ENCODE data around the gene ZSWIM1.

The ZSWIM1 gene

DNA sequence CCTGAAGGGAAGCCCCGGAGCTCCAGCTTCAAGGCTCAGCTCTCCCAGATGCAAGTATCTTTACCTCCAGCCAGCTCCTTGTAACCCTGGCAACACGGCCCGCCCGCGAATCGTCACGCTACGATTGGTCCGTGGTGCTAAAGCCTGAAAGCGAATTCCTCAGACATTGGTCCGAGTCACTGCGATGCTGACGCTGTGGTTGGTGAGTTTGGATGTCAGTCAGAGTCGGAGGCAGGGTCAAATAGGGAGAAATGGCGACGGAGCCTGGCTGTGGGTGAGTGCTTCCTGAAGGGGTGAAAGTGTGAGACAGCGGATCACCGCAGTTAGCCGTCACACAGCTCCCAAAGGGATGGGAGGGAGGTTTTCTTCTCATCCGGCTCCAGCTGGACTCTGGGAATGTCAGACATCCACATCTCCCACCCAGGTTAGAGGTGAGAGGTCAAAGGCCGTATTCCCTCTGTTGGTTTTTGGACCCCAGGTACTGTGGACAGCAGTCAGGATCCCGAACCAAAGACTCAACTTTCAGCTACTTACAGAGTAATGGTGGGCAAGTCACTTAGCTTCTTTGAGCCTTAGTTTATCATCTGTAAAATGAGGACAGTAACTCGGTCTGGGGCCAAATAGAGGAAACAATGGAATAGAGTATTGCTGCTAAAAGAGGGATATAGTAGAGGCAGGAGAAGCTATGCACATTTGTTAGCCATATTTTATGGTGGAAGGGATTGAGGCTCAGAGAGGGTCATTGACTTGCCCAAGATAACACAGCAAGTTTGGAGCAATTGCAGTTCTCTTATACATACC, at the start of gene ZSWIM1:
Gene ZSWIM1 (plus strand): TSS at position 240 of the 801 bp plus-strand sequence. CDS start 1,366 bp downstream, outside the sequence.
- DNase-seq (ENCODE audit: low spot score) = peak; percentile 100

GRCh38 chr20:45832619-45833018, 48.4 kb upstream of the ZSWIM1 start:
- DNase-seq (ENCODE audit: low spot score) = no peak

DNA sequence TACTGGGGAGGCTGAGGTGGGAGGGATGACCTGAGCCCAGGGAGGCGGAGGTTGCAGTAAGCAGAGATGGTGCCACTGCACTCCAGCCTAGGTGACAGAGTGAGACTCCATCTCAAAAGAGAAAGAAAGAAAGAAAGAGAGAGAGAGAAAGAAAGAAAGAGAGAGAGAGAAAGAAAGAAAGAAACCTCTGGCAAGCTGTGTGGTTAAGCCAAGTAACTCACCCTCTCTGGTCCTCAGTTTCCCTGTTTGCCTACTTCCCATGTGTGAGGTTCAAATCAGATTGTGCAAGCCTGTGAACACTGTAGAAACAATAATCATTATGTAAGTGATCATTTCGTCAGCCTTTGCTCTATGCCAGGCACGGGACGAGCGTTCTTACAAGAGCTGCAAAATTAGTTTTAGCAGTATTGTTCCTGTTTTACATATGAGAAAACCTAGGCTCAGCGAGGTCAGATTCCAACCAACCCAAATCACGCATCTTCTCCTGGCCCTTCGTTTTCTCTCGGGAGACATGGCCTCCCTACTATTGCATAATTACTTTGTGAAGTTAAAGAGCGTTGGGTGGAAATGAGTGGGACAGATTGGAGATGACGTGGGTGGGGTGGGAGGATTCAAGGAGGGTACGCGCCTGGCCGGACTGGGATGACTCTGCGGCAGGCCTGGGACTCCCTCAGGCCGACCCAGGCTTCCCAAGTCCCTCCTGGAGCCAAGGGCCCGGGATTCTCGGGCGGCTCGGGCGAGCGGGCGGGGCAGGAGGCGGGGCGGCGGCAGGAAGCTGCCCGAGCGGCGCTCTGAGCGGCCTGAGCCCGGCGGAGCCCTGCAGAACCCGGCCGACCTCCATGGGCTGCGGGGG, 47.8 kb upstream of the ZSWIM1 start, which contains the start of gene SNX21:
Gene SNX21 (plus strand): TSS at position 770 of the 853 bp plus-strand sequence. CDS start 121 bp downstream, outside the sequence.
- peak; percentile 40 for DNase-seq (ENCODE audit: low spot score)

DNA sequence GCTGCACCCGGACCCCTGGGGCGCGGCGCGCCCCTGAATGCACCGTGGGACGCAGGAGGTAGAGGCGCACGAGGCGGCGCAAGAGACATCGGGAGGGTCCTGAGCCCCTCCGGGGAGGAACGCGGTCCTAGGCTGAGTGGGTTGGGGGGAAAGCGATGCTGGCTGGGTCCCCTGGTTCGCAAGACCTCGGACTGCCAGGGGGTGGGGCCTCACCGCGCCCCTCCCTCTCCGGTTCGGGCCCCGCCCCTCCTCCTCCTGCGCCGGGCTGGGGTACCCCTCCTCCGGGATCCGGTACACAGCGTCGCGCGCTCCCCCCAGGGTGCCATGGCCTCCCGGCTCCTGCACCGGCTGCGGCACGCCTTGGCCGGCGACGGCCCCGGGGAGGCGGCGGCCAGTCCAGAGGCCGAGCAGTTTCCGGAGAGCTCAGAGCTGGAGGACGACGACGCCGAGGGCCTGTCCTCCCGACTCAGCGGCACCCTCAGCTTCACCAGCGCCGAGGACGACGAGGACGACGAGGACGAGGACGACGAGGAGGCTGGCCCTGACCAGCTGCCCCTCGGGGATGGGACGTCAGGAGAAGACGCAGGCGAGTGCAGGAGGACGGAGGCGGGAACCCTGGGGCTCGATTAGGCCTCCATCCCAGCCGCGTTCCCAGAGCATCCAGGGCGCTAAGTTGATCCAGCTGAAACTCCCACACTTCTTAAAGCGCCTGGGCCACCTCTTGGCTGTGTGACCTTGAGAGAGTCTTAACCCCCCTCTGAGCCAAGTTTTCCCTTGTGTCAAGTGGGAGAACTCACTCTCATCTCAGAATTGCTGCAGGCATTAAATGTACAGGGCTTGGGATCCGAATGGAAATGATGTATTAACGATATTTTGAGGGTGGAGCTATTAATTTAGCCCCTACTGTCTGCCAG, 46.9 kb upstream of the ZSWIM1 start:
- peak; percentile 45 for DNase-seq (ENCODE audit: low spot score)

DNA sequence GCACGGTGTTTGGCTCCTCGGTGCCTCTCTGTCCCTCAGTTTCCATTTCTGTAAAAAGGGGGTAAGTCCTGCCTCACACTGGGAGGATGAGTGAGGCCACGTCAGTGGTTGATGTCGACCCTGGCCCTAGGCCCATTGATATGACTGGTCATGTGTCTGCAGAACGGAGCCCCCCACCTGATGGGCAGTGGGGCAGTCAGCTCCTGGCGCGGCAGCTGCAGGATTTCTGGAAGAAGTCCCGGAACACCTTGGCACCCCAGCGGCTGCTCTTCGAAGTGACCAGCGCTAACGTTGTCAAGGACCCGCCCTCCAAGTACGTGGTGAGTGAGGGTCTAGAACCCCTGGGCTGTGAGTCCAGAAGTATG, 46.2 kb upstream of the ZSWIM1 start:
- DNase-seq (ENCODE audit: low spot score) = no peak

DNA sequence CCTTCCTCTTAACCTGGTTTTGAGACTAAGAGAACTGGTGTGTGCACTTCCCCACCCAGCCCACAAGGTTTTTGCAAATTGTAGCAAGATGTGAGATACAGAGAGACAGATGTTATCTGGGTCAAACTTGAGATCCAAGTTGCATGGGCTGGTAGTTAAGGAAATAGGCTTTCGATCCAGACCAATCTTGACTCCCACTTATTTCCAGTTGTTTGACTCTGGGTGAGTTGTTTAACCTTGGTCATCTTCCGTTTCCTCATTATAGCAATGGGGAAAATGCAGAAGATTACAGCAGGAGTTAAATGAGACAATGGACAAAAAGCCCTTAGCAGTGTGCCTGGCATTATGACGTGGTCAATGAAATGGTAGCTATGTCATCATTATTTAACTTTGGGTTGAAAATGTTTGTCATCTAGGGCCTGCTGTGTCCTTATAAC, 45.7 kb upstream of the ZSWIM1 start:
- DNase-seq (ENCODE audit: low spot score) = no peak

DNA sequence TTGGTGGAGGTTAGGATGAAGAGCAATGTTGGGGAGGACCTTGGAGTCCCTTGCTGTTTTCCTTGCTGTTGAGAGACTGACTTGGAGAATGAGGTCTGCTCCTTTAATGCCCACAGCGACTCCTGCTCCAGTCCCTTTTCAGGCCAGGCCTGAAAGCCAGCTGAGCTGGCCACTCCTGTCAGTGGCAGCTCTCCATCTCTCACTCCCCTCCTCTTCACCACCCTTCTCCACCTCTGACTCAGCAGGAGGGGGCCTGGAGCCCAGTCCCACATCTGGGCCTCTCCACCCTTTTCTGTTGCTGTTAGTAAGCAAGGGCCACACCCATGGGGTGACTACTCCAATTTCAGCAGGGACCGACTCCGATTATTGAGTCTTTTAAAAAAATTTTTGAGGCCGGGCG, 45.2 kb upstream of the ZSWIM1 start:
- no peak for DNase-seq (ENCODE audit: low spot score)

DNA sequence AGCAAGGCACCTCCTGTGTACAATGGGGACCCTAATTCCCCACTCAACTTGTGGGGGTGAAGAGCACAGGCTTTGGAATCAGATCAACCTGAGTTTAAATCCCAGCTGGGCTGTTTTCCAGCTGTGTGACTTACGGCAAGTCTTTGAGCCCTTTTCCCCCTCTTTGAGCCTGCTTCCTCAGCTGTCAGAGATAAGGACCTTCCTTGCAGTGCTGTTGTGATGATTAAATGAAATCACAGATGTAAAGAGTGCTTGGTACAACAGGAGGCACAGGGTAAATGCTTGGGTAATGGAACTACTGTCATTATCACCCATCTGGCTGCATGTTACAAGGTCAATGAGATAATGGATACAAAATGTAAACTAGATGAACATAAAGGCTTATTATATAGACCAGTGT, 44.2 kb upstream of the ZSWIM1 start:
- DNase-seq (ENCODE audit: low spot score) = no peak

- no peak for DNase-seq (ENCODE audit: low spot score)
These were observed 40.3 kb upstream of the ZSWIM1 start for GRCh38 chr20:45840700-45841198.

- DNase-seq (ENCODE audit: low spot score) = no peak
These were observed 39.5 kb upstream of the ZSWIM1 start for GRCh38 chr20:45841407-45842129.

GRCh38 chr20:45842169-45842812, 38.7 kb upstream of the ZSWIM1 start:
- DNase-seq (ENCODE audit: low spot score) = no peak

GRCh38 chr20:45843506-45843905, 37.5 kb upstream of the ZSWIM1 start:
- no peak for DNase-seq (ENCODE audit: low spot score)

GRCh38 chr20:45845452-45845851, 35.6 kb upstream of the ZSWIM1 start:
- DNase-seq (ENCODE audit: low spot score) = no peak

DNA sequence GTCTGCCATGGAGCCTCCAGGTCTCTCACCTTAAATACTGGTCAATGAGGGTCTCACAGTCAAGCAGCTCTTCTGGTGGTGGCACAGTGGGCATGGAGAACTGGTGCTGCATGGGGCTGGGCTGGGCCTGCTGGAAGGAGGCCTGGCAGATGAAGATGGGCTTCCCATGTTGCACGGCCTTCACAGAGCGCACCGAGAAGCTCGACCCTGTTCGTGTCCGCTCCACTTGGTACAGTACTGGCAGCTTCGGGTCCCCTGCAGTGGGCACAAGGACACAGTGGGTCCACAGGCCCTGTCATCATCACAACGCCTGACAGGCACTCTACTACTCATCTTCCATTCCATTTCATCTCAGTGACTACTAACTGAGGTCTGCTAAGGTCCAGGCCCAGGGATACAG, 32.6 kb upstream of the ZSWIM1 start:
- DNase-seq (ENCODE audit: low spot score) = no peak

GRCh38 chr20:45848969-45849582, 32.0 kb upstream of the ZSWIM1 start:
- no peak for DNase-seq (ENCODE audit: low spot score)

DNA sequence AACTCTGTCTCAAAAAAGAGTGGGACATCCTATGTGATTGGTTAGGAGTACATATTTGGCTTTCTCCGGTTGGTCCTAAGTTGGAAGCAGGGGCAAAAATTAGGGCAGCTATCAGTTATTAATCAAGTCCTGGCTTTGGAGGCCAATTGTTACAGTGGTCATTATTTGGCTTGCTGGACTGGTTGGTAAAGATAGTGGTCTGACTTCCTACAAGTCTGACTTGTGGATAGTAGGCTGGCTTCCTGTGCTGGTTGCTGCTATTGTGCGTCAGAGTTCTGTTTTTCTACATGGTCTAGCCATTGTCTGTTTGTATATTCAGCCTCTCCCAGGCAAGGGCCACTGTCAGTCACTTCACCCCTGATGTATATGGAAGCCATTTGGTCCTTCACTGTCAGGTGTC, 30.8 kb upstream of the ZSWIM1 start:
- no peak for DNase-seq (ENCODE audit: low spot score)

GRCh38 chr20:45850926-45851325, 30.1 kb upstream of the ZSWIM1 start:
- DNase-seq (ENCODE audit: low spot score) = no peak

DNA sequence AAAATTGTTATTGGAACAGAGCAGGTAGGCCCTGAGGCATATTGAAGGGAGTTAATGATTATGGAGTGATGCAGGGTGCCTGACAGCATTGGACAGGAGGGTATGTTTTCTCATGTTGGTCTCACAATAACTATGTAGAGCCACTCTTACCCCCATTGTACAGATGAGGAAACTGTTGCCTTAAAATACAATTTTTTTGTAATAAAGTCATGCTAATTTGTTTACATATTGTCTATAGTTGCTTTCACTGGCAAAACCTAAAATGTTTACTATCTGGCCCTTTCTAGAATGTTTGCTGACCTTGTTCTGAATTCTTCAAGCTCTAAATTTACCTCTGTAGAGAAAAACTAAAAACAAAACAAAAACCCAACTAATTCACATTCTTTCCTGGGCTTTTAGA, 29.5 kb upstream of the ZSWIM1 start:
- no peak for DNase-seq (ENCODE audit: low spot score)

DNA sequence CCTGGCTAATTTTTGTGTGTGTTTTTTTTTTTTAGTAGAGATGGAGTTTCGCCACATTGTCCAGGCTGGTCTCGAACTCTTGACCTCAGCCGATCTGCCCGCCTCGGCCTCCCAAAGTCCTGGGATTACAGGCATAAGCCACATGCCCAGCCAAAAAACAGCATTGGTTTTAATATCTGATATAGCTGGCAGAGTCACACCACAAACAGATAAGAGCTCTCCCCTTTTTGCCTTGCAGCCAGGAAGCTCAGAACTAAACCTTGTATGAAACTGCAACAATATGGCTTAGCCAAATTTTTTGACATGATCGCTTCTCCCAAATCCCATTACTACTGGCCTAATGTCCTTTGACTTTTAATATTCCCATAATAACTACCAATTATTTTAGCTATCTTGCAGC, 28.7 kb upstream of the ZSWIM1 start:
- DNase-seq (ENCODE audit: low spot score) = no peak

GRCh38 chr20:45853484-45853883, 27.5 kb upstream of the ZSWIM1 start:
- no peak for DNase-seq (ENCODE audit: low spot score)
